Measurements from ENCODE around the gene NPAS3.

The NPAS3 gene

DNA sequence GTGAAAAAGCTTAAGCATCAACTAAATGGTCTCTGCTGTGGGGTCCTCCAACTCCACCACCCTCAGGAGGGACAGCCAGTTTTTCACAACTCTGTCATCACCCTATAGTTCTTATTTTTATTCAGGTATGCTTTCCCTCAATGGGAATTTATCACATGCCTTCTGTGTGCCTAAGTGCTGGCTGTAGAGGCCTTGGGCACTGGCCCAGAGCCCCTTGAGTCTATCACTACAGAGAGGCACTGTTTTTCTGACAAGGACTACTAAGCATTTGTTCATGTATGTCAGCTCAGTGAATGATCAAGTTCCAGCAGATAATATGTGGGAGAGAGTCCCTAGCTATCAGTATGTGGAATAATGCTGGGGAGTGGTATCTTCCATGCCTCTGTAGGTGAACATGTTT, 463.9 kb downstream of the NPAS3 start:
- Histone ChIP-seq H4K20me1 (ENCODE audit: insufficient read depth, low read length) (no peaks in the 10 kb centered on the region), H3K4me3 (ENCODE audit: low read depth in 1 of 2, low read length in 2 of 2) (no peak overlapping the region), H3K4me1 (ENCODE audit: insufficient read depth, low read length) (no peaks in the 10 kb centered on the region), H3K36me3 (ENCODE audit: insufficient read depth, low read length) (no peaks in the 10 kb centered on the region), H2AFZ (ENCODE audit: low read depth, low read length) (no peak overlapping the region), H3K9ac (ENCODE audit: low read depth, low read length) (no peak overlapping the region), H3K27ac (ENCODE audit: low read length) (no peak overlapping the region), H3K9me3 (ENCODE audit: insufficient read depth, low read length, severe bottlenecking) (no peaks in the 10 kb centered on the region), H3K27me3 (ENCODE audit: insufficient read depth, low read length, poor library complexity) (peaks cover 4% of the 10 kb centered on the region), H3K79me2 (ENCODE audit: insufficient read depth, low read length) (no peaks in the 10 kb centered on the region), H3K4me2 (ENCODE audit: insufficient read depth, low read length) (no peak overlapping the region)
- no peak for DNase-seq
- no peak for ATAC-seq (ENCODE audit: insufficient read depth, low read depth)
- TF ChIP-seq, protein P1, sequence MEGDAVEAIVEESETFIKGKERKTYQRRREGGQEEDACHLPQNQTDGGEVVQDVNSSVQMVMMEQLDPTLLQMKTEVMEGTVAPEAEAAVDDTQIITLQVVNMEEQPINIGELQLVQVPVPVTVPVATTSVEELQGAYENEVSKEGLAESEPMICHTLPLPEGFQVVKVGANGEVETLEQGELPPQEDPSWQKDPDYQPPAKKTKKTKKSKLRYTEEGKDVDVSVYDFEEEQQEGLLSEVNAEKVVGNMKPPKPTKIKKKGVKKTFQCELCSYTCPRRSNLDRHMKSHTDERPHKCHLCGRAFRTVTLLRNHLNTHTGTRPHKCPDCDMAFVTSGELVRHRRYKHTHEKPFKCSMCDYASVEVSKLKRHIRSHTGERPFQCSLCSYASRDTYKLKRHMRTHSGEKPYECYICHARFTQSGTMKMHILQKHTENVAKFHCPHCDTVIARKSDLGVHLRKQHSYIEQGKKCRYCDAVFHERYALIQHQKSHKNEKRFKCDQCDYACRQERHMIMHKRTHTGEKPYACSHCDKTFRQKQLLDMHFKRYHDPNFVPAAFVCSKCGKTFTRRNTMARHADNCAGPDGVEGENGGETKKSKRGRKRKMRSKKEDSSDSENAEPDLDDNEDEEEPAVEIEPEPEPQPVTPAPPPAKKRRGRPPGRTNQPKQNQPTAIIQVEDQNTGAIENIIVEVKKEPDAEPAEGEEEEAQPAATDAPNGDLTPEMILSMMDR (IDR thresholded peaks at IDR 0.05; ENCODE audit: borderline replicate concordance, extremely low read depth, low read length, poor library complexity, severe bottlenecking), result no peak
- no peak for TF ChIP-seq EZH2 (IDR thresholded peaks at IDR 0.05; ENCODE audit: borderline replicate concordance, low read depth, low read length, severe bottlenecking)

DNA sequence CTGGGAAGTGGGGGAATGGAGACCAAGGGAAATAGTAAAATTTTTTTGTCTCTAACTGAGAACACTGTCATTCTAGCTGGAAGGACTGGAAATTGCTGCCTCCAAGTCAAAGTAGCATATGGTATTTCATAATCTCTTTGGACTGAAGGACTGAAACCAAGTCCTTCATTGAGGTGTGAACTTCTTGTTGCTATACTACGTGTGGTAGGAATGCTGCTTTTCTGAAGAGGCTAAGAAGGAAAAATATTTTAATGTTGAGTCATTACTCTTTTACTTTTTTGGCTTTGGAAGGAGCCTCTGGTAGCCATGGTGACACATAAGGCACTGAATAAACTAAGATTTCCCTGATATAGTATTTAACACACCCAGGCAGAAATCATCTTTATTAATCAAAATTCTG, 465.4 kb downstream of the NPAS3 start:
- Histone ChIP-seq H3K9ac (ENCODE audit: low read depth, low read length) (no peak overlapping the region), H3K9me3 (ENCODE audit: insufficient read depth, low read length, severe bottlenecking) (no peaks in the 10 kb centered on the region), H3K79me2 (ENCODE audit: insufficient read depth, low read length) (no peaks in the 10 kb centered on the region), H3K36me3 (ENCODE audit: insufficient read depth, low read length) (no peaks in the 10 kb centered on the region), H3K4me2 (ENCODE audit: insufficient read depth, low read length) (no peak overlapping the region), H3K27ac (ENCODE audit: low read length) (no peak overlapping the region), H4K20me1 (ENCODE audit: insufficient read depth, low read length) (no peaks in the 10 kb centered on the region), H2AFZ (ENCODE audit: low read depth, low read length) (no peak overlapping the region), H3K4me1 (ENCODE audit: insufficient read depth, low read length) (no peaks in the 10 kb centered on the region), H3K4me3 (ENCODE audit: low read depth in 1 of 2, low read length in 2 of 2) (no peak overlapping the region), H3K27me3 (ENCODE audit: insufficient read depth, low read length, poor library complexity) (peaks cover 4% of the 10 kb centered on the region)
- no peak for DNase-seq
- TF ChIP-seq, protein P1 (IDR thresholded peaks at IDR 0.05; ENCODE audit: borderline replicate concordance, extremely low read depth, low read length, poor library complexity, severe bottlenecking), result no peak
- TF ChIP-seq EZH2 (IDR thresholded peaks at IDR 0.05; ENCODE audit: borderline replicate concordance, low read depth, low read length, severe bottlenecking), result no peak
- no peak for ATAC-seq (ENCODE audit: insufficient read depth, low read depth)

- ATAC-seq (ENCODE audit: insufficient read depth, low read depth) (no peak), DNase-seq (no peak)
- no peaks in the 10 kb centered on the region for H3K9me3 ChIP-seq (ENCODE audit: insufficient read depth, low read length, severe bottlenecking)
- H3K4me1 ChIP-seq (ENCODE audit: insufficient read depth, low read length), result no peaks in the 10 kb centered on the region
- TF ChIP-seq EZH2 (IDR thresholded peaks at IDR 0.05; ENCODE audit: borderline replicate concordance, low read depth, low read length, severe bottlenecking), result no peak
- TF ChIP-seq, protein P1 (IDR thresholded peaks at IDR 0.05; ENCODE audit: borderline replicate concordance, extremely low read depth, low read length, poor library complexity, severe bottlenecking), result no peak
- H3K36me3 ChIP-seq (ENCODE audit: insufficient read depth, low read length), result no peaks in the 10 kb centered on the region
- H3K27ac ChIP-seq (ENCODE audit: low read length), result no peak overlapping the region
- H2AFZ ChIP-seq (ENCODE audit: low read depth, low read length), result no peak overlapping the region
- no peaks in the 10 kb centered on the region for H3K79me2 ChIP-seq (ENCODE audit: insufficient read depth, low read length)
- no peak overlapping the region for H3K9ac ChIP-seq (ENCODE audit: low read depth, low read length)
- H3K4me2 ChIP-seq (ENCODE audit: insufficient read depth, low read length), result no peak overlapping the region
- H4K20me1 ChIP-seq (ENCODE audit: insufficient read depth, low read length), result no peaks in the 10 kb centered on the region
- peaks cover 4% of the 10 kb centered on the region for H3K27me3 ChIP-seq (ENCODE audit: insufficient read depth, low read length, poor library complexity)
- H3K4me3 ChIP-seq (ENCODE audit: low read depth in 1 of 2, low read length in 2 of 2), result no peak overlapping the region
Observed at GRCh38 chr14:33404964-33405574, 466.4 kb downstream of the NPAS3 start.

Measured in DND-41 (cell line).